VCaP (cell line): ENCODE measurements around the gene MICAL3.

ENCODE experiments used
- H3K27ac ChIP-seq: fragments of 450-650 bp; 2 replicates; pipeline ENCODE4 v1.5.1; 2017
- CTCF ChIP-seq: fragments of 450-650 bp; conservative IDR thresholded peaks from 2 replicates; pipeline ENCODE4 v1.5.1; 2017; ENCODE audit warnings: mild to moderate bottlenecking, moderate library complexity

The MICAL3 gene

GRCh38 chr22:17950651-17951214 is 73.6 kb downstream of the MICAL3 start:
- no peak for TF ChIP-seq CTCF
- H3K27ac ChIP-seq, result no peak overlapping the region

GRCh38 chr22:17949642-17950473 is 74.5 kb downstream of the MICAL3 start:
- no peak for TF ChIP-seq CTCF
- no peak overlapping the region for H3K27ac ChIP-seq

GRCh38 chr22:17948101-17948500 is 76.3 kb downstream of the MICAL3 start:
- TF ChIP-seq CTCF, result no peak

GRCh38 chr22:17946662-17947367 is 77.5 kb downstream of the MICAL3 start:
- TF ChIP-seq CTCF, result no peak
- no peak overlapping the region for H3K27ac ChIP-seq

More at GRCh38 chr22:17948101-17948500, 76.3 kb downstream of the MICAL3 start:
- no peak overlapping the region for H3K27ac ChIP-seq

GRCh38 chr22:17945888-17946648 is 78.3 kb downstream of the MICAL3 start:
- H3K27ac ChIP-seq, result no peak overlapping the region
- no peak for TF ChIP-seq CTCF

- H3K27ac ChIP-seq, result no peak overlapping the region; the same call in 1 of the 2 replicates
- TF ChIP-seq CTCF, result no peak
Measured at GRCh38 chr22:17945156-17945887, 79.0 kb downstream of the MICAL3 start.
